Neuronal stem cell (in vitro differentiated cells): ENCODE data around the gene LCE4A.

Experiments used
- DNase-seq: peaks from one replicate; pipeline ENCODE4 v3.0.0-alpha.2; 2013; ENCODE audit warnings: low spot score
- H2AFZ ChIP-seq: one replicate; pipeline ENCODE4 v1.6.1; 2013; ENCODE audit warnings: mild to moderate bottlenecking, low read length, inconsistent platforms
- H2AK5ac ChIP-seq: 2 replicates; pipeline ENCODE4 v1.6.1; 2013; ENCODE audit warnings: low read depth, mild to moderate bottlenecking, inconsistent platforms, low read length, moderate library complexity, mixed read lengths
- H2BK120ac ChIP-seq: 2 replicates; pipeline ENCODE4 v1.6.1; 2013; ENCODE audit warnings: low read depth, mild to moderate bottlenecking, inconsistent platforms, low read length, moderate library complexity, mixed read lengths
- H2BK12ac ChIP-seq: one replicate; pipeline ENCODE4 v1.6.1; 2013; ENCODE audit warnings: low read length, inconsistent platforms
- H2BK15ac ChIP-seq: 2 replicates; pipeline ENCODE4 v1.6.1; 2013; ENCODE audit warnings: mild to moderate bottlenecking, low read length, inconsistent platforms, mixed read lengths
- H2BK5ac ChIP-seq: one replicate; pipeline ENCODE4 v1.6.1; 2013; ENCODE audit warnings: inconsistent platforms, mild to moderate bottlenecking, low read length, moderate library complexity
- H3K14ac ChIP-seq: one replicate; pipeline ENCODE4 v1.6.1; 2013; ENCODE audit warnings: low read length, inconsistent platforms
- H3K18ac ChIP-seq: 2 replicates; pipeline ENCODE4 v1.6.1; 2013; ENCODE audit warnings: low read length, inconsistent platforms
- H3K23ac ChIP-seq: 2 replicates; pipeline ENCODE4 v1.6.1; 2013; ENCODE audit warnings: low read depth, mild to moderate bottlenecking, mixed read lengths, low read length, inconsistent platforms; ENCODE audit not compliant: poor library complexity
- H3K27ac ChIP-seq: replicated peaks from 3 replicates; pipeline ENCODE4 v1.5.1; 2013; ENCODE audit warnings: low read length, inconsistent platforms
- H3K27me3 ChIP-seq, 3 experiments: 2 replicates each; pipeline ENCODE4 v1.6.1; 2013; ENCODE audit warnings: low read length in 3 of 3, mild to moderate bottlenecking in 2 of 3, inconsistent platforms in 1 of 3, low read depth in 1 of 3, mixed read lengths in 1 of 3, moderate library complexity in 1 of 3; ENCODE audit not compliant: control insufficient read depth in 3 of 3, insufficient read depth in 3 of 3
- H3K36me3 ChIP-seq, 2 donors: replicated peaks in 1 of 2; 2 replicates each; pipeline ENCODE4 v1.6.1; 2013; ENCODE audit warnings: low read length in 2 of 2; ENCODE audit not compliant: control insufficient read depth in 2 of 2, insufficient read depth in 2 of 2
- H3K4ac ChIP-seq: 2 replicates; pipeline ENCODE4 v1.6.1; 2013; ENCODE audit warnings: inconsistent platforms, mild to moderate bottlenecking, low read length, moderate library complexity
- H3K4me1 ChIP-seq, 2 donors: 1 replicate in 1 of 2; 2 replicates in 1 of 2; pipeline ENCODE4 v1.6.1; 2013; ENCODE audit warnings: low read length in 2 of 2, low read depth in 1 of 2; ENCODE audit not compliant: control insufficient read depth in 2 of 2, insufficient read depth in 1 of 2
- H3K4me2 ChIP-seq: one replicate; pipeline ENCODE4 v1.6.1; 2013; ENCODE audit warnings: mild to moderate bottlenecking, low read length, inconsistent platforms; ENCODE audit not compliant: insufficient read depth, poor library complexity, severe bottlenecking
- H3K4me3 ChIP-seq, 2 donors: 2 replicates each; pipeline ENCODE4 v1.5.1; 2013; ENCODE audit warnings: low read length in 2 of 2, mild to moderate bottlenecking in 2 of 2, inconsistent platforms in 1 of 2, moderate library complexity in 1 of 2
- H3K79me1 ChIP-seq: one replicate; pipeline ENCODE4 v1.6.1; 2013; ENCODE audit warnings: low read depth, mild to moderate bottlenecking, inconsistent platforms, low read length, moderate library complexity
- H3K9ac ChIP-seq: one replicate; pipeline ENCODE4 v1.6.1; 2013; ENCODE audit warnings: mild to moderate bottlenecking, low read depth, low read length, inconsistent platforms; ENCODE audit not compliant: poor library complexity
- H3K9me3 ChIP-seq, 2 donors: replicated peaks in 1 of 2; 2 replicates each; pipeline versions ENCODE3 to v1.6.1; 2013; ENCODE audit warnings: low read length in 2 of 2, mild to moderate bottlenecking in 2 of 2, inconsistent platforms in 1 of 2, low read depth in 1 of 2, mixed read lengths in 1 of 2, moderate library complexity in 1 of 2; ENCODE audit not compliant: control insufficient read depth in 2 of 2, insufficient read depth in 1 of 2
- H4K8ac ChIP-seq: one replicate; pipeline ENCODE4 v1.6.1; 2013; ENCODE audit warnings: low read depth, mild to moderate bottlenecking, inconsistent platforms, low read length, moderate library complexity
- H4K91ac ChIP-seq: one replicate; pipeline ENCODE4 v1.6.1; 2013; ENCODE audit warnings: low read length, low read depth, mild to moderate bottlenecking, inconsistent platforms; ENCODE audit not compliant: poor library complexity
- WGBS, 2 donors: extraction: QIAGEN DNeasy Blood & Tissue Kit; methylation state at CpG; one replicate each; pipeline ENCODE4 v1.1.7; 2013; ENCODE audit warnings: missing lambda C conversion rate in 2 of 2, mixed read lengths in 1 of 2; ENCODE audit not compliant: insufficient read length in 2 of 2, insufficient replicate concordance in 1 of 2; ENCODE audit errors: extremely low coverage in 2 of 2; 5-methylcytosine and 5-hydroxymethylcytosine counted together

Gene LCE4A

GRCh38 chr1:152752225-152752624 is 44.3 kb downstream of the LCE4A start:
- Histone ChIP-seq H2BK15ac (no peak overlapping the region), H3K36me3 (no peaks in the 10 kb centered on the region), H3K27ac (no peak overlapping the region), H3K27me3 (no peaks in the 10 kb centered on the region), H3K14ac (no peak overlapping the region), H3K4me3 (no peak overlapping the region), H3K9me3 (peaks cover 0 to 14% of the 10 kb centered on the region in 2 donors), H4K91ac (no peak overlapping the region), H3K4me1 (no peaks in the 10 kb centered on the region), H3K4me2 (no peak overlapping the region), H3K23ac (no peak overlapping the region), H4K8ac (no peak overlapping the region), H3K18ac (no peak overlapping the region), H3K4ac (no peak overlapping the region), H3K79me1 (no peaks in the 10 kb centered on the region), H2AK5ac (no peak overlapping the region), H2BK120ac (no peak overlapping the region), H2BK12ac (no peak overlapping the region), H2BK5ac (no peak overlapping the region), H3K9ac (no peak overlapping the region), H2AFZ (no peak overlapping the region)
- no peak for DNase-seq
- WGBS, 2 donors = no CpG with 5 or more reads among the region's 1 CpG

GRCh38 chr1:152753586-152753985 is 45.6 kb downstream of the LCE4A start:
- H2BK15ac ChIP-seq = no peak overlapping the region
- H3K4me1 ChIP-seq = no peaks in the 10 kb centered on the region
- peaks cover 0 to 22% of the 10 kb centered on the region in 2 donors for H3K9me3 ChIP-seq
- H3K9ac ChIP-seq = no peak overlapping the region
- no peak overlapping the region for H4K91ac ChIP-seq
- no peak overlapping the region for H2BK12ac ChIP-seq
- no peak overlapping the region for H4K8ac ChIP-seq
- H3K14ac ChIP-seq = no peak overlapping the region
- H2BK5ac ChIP-seq = no peak overlapping the region
- H3K36me3 ChIP-seq = no peaks in the 10 kb centered on the region
- H2AFZ ChIP-seq = no peak overlapping the region
- H3K4ac ChIP-seq = no peak overlapping the region
- no peak overlapping the region for H2BK120ac ChIP-seq
- H3K4me2 ChIP-seq = no peak overlapping the region
- H2AK5ac ChIP-seq = no peak overlapping the region
- no peak overlapping the region for H3K27ac ChIP-seq
- no peak for DNase-seq
- no peaks in the 10 kb centered on the region for H3K79me1 ChIP-seq
- no peak overlapping the region for H3K4me3 ChIP-seq
- no peaks in the 10 kb centered on the region for H3K27me3 ChIP-seq
- no CpG with 5 or more reads among the region's 1 CpG for WGBS, 2 donors
- H3K23ac ChIP-seq = no peak overlapping the region
- H3K18ac ChIP-seq = no peak overlapping the region

- no peak overlapping the region for H3K18ac ChIP-seq
- DNase-seq = no peak
- no peak overlapping the region for H3K4me2 ChIP-seq
- no peak overlapping the region for H4K91ac ChIP-seq
- no peak overlapping the region for H3K14ac ChIP-seq
- H3K23ac ChIP-seq = no peak overlapping the region
- H3K4ac ChIP-seq = no peak overlapping the region
- H3K4me3 ChIP-seq = no peak overlapping the region
- H3K9ac ChIP-seq = no peak overlapping the region
- H2BK120ac ChIP-seq = no peak overlapping the region
- no peak overlapping the region for H2AFZ ChIP-seq
- no peaks in the 10 kb centered on the region for H3K27me3 ChIP-seq
- H2AK5ac ChIP-seq = no peak overlapping the region
- no peak overlapping the region for H2BK15ac ChIP-seq
- no peaks in the 10 kb centered on the region for H3K4me1 ChIP-seq
- H3K36me3 ChIP-seq = no peaks in the 10 kb centered on the region
- H4K8ac ChIP-seq = no peak overlapping the region
- H3K9me3 ChIP-seq = peaks cover 0 to 43% of the 10 kb centered on the region in 2 donors
- no peak overlapping the region for H2BK5ac ChIP-seq
- H3K27ac ChIP-seq = no peak overlapping the region
- H3K79me1 ChIP-seq = no peaks in the 10 kb centered on the region
- no peak overlapping the region for H2BK12ac ChIP-seq
- no CpG with 5 or more reads among the region's 2 CpGs for WGBS, 2 donors
Measured at GRCh38 chr1:152756872-152757271, 48.9 kb downstream of the LCE4A start.

GRCh38 chr1:152757747-152758146 is 49.8 kb downstream of the LCE4A start, which contains the start of gene KPRP:
Gene KPRP, plus strand, starts transcription at chr1:152758025. Its CDS starts 1,564 bp downstream, at chr1:152759589.
- no peak within 1 kb of the TSS for H4K91ac ChIP-seq
- H2AFZ ChIP-seq = no peak within 1 kb of the TSS
- WGBS, 2 donors = no CpG with 5 or more reads among the region's 6 CpGs
- H3K79me1 ChIP-seq = no peaks in the 10 kb centered on the region
- H3K4me2 ChIP-seq = no peak within 1 kb of the TSS
- H2BK5ac ChIP-seq = no peak within 1 kb of the TSS
- H3K27ac ChIP-seq = no peak within 1 kb of the TSS
- no peak within 1 kb of the TSS for H2BK12ac ChIP-seq
- H2AK5ac ChIP-seq = no peak within 1 kb of the TSS
- no peak within 1 kb of the TSS for H2BK120ac ChIP-seq
- H3K4me3 ChIP-seq = no peak within 1 kb of the TSS
- H3K4ac ChIP-seq = no peak within 1 kb of the TSS
- no peak within 1 kb of the TSS for H4K8ac ChIP-seq
- no peak within 1 kb of the TSS for H3K18ac ChIP-seq
- peaks cover 0 to 43% of the 10 kb centered on the region in 2 donors for H3K9me3 ChIP-seq
- no peaks in the 10 kb centered on the region for H3K27me3 ChIP-seq
- DNase-seq = no peak
- H3K36me3 ChIP-seq = no peaks in the 10 kb centered on the region
- H3K9ac ChIP-seq = no peak within 1 kb of the TSS
- no peak within 1 kb of the TSS for H3K14ac ChIP-seq
- H3K4me1 ChIP-seq = no peaks in the 10 kb centered on the region
- H2BK15ac ChIP-seq = no peak within 1 kb of the TSS
- no peak within 1 kb of the TSS for H3K23ac ChIP-seq
